GM23338 (cell line): ENCODE measurements around the gene HIF1AN. TPM values are rescaled to one million over a fixed set of nuclear protein-coding genes. Genes with fewer than 3 reads are reported as not detected.

Experiments used
- ATAC-seq: fragments of 200-7000 bp; cut with Tn5 transposase; 3 replicates; pipeline ENCODE4 v1.9.1; 2020
- DNase-seq: peaks from one replicate; pipeline ENCODE4 v3.0.0-alpha.2; 2015; ENCODE audit warnings: low spot score
- H2AFZ ChIP-seq: fragments of 200-600 bp; sonication (generic); 2 replicates; pipeline ENCODE4 v1.8.0; 2016; ENCODE audit warnings: antibody characterized with exemption, mild to moderate bottlenecking, moderate library complexity
- H3F3A ChIP-seq: fragments of 200-600 bp; sonication (generic); replicated peaks from 2 replicates; pipeline ENCODE4 v1.8.0; 2017; ENCODE audit warnings: antibody characterized with exemption, mixed run types, low read depth
- H3K27ac ChIP-seq: fragments of 200-600 bp; sonication (generic); 2 replicates; pipeline ENCODE4 v1.6.1; 2016; ENCODE audit warnings: low read depth
- H3K27me3 ChIP-seq: fragments of 200-600 bp; sonication (generic); 2 replicates; pipeline ENCODE4 v1.8.0; 2016; ENCODE audit warnings: mild to moderate bottlenecking, mixed run types, moderate library complexity; ENCODE audit not compliant: insufficient read depth
- H3K36me3 ChIP-seq: fragments of 200-600 bp; sonication (generic); 2 replicates; pipeline ENCODE4 v1.8.0; 2016; ENCODE audit warnings: mild to moderate bottlenecking; ENCODE audit not compliant: insufficient read depth
- H3K4me1 ChIP-seq: fragments of 200-600 bp; sonication (generic); 2 replicates; pipeline ENCODE4 v1.8.0; 2016; ENCODE audit warnings: mild to moderate bottlenecking, moderate library complexity; ENCODE audit not compliant: insufficient read depth
- H3K4me2 ChIP-seq: fragments of 200-600 bp; sonication (generic); 2 replicates; pipeline ENCODE4 v1.7.1; 2017; ENCODE audit warnings: mixed run types
- H3K4me3 ChIP-seq: fragments of 200-600 bp; sonication (generic); 2 replicates; pipeline ENCODE4 v1.6.1; 2016; ENCODE audit warnings: mixed run types
- H3K79me2 ChIP-seq: fragments of 200-600 bp; sonication (generic); replicated peaks from 2 replicates; pipeline ENCODE4 v1.8.0; 2017; ENCODE audit warnings: mild to moderate bottlenecking; ENCODE audit not compliant: insufficient read depth
- H3K9me2 ChIP-seq: fragments of 200-600 bp; sonication (generic); 2 replicates; pipeline ENCODE4 v1.8.0; 2017; ENCODE audit not compliant: insufficient read depth
- H4K20me1 ChIP-seq: fragments of 200-600 bp; sonication (generic); replicated peaks from 2 replicates; pipeline ENCODE4 v1.8.0; 2017; ENCODE audit warnings: mild to moderate bottlenecking; ENCODE audit not compliant: insufficient read depth
- H3K27ac Mint-ChIP-seq: 2 replicates; pipeline ENCODE4 v1.8.0; 2020; ENCODE audit warnings: inconsistent platforms, mild to moderate bottlenecking, moderate library complexity, mixed read lengths
- H3K27me3 Mint-ChIP-seq: 3 replicates; pipeline ENCODE4 v1.8.0; 2022; ENCODE audit warnings: low read depth, mild to moderate bottlenecking, moderate library complexity, mixed read lengths, inconsistent platforms; ENCODE audit not compliant: insufficient read depth, poor library complexity
- H3K36me3 Mint-ChIP-seq: 3 replicates; pipeline ENCODE4 v1.8.0; 2021; ENCODE audit warnings: low read depth, mild to moderate bottlenecking, inconsistent platforms, moderate library complexity, mixed read lengths
- H3K4me1 Mint-ChIP-seq: 3 replicates; pipeline ENCODE4 v1.8.0; 2020; ENCODE audit warnings: mild to moderate bottlenecking, inconsistent platforms, mixed read lengths
- H3K4me3 Mint-ChIP-seq: 3 replicates; pipeline ENCODE4 v1.8.0; 2021; ENCODE audit warnings: moderate library complexity, mild to moderate bottlenecking, inconsistent platforms, mixed read lengths
- H3K9me3 Mint-ChIP-seq: 3 replicates; pipeline ENCODE4 v1.8.0; 2020; ENCODE audit warnings: moderate library complexity, mild to moderate bottlenecking, inconsistent platforms, mixed read lengths
- CREB1 ChIP-seq: fragments of 250-450 bp; sonication (Bioruptor Pico); IDR thresholded peaks from 2 replicates; pipeline ENCODE4 v1.5.0; 2020; ENCODE audit warnings: low read depth, mild to moderate bottlenecking, moderate library complexity
- ETS1 ChIP-seq: IDR thresholded peaks from 2 replicates; pipeline ENCODE4 v1.6.1; 2016; ENCODE audit warnings: antibody characterized with exemption
- EZH2 ChIP-seq: fragments of 200-600 bp; sonication (generic); IDR thresholded peaks from one replicate; pipeline ENCODE4 v1.8.0; 2017; ENCODE audit warnings: antibody characterized with exemption, mild to moderate bottlenecking, low read depth; ENCODE audit not compliant: unreplicated experiment
- EZH2phosphoT487 ChIP-seq: fragments of 200-600 bp; sonication (generic); IDR thresholded peaks from one replicate; pipeline ENCODE4 v1.8.1; 2018; ENCODE audit warnings: antibody characterized with exemption; ENCODE audit not compliant: unreplicated experiment
- JUNB ChIP-seq: IDR thresholded peaks from one replicate; pipeline ENCODE4 v1.6.1; 2016; ENCODE audit warnings: antibody characterized with exemption; ENCODE audit not compliant: unreplicated experiment
- NANOG ChIP-seq: IDR thresholded peaks from 2 replicates; pipeline ENCODE4 v1.6.1; 2016; ENCODE audit warnings: antibody characterized with exemption, borderline replicate concordance
- POLR2AphosphoS5 ChIP-seq: IDR thresholded peaks from 2 replicates; pipeline ENCODE4 v1.6.1; 2016; ENCODE audit warnings: antibody characterized with exemption, low read depth
- STAT1 ChIP-seq: IDR thresholded peaks from one replicate; pipeline ENCODE4 v1.6.1; 2016; ENCODE audit warnings: antibody characterized with exemption; ENCODE audit not compliant: unreplicated experiment
- ZNF114 ChIP-seq: fragments of 250-450 bp; sonication (Bioruptor Pico); IDR thresholded peaks from 2 replicates; pipeline ENCODE4 v1.5.0; 2020; ENCODE audit warnings: mild to moderate bottlenecking, moderate library complexity
- ZNF331 ChIP-seq: fragments of 250-450 bp; sonication (Bioruptor Pico); IDR thresholded peaks from 2 replicates; pipeline ENCODE4 v1.5.0; 2020; ENCODE audit warnings: low read depth, mild to moderate bottlenecking, moderate library complexity
- polyA plus RNA-seq: library from polyadenylated mRNA; unstranded; fragments of >200 nt; fragmentation: Nextera tagmentation; extraction: Ambion mirVana; gene quantifications from 2 replicates; pipeline ENCODE4 v1.2.1, GENCODE V29; 2016
- total RNA-seq: library from RNA; depleted of rRNA; stranded (reverse); fragments of >200 nt; shearing (Covaris generic); gene quantifications from 2 replicates; pipeline ENCODE4 v1.2.3, GENCODE V29; 2014
- TF ChIP-seq, protein P1 (sequence below): IDR thresholded peaks from one replicate; pipeline ENCODE4 v1.6.1; 2018; ENCODE audit warnings: antibody characterized with exemption; ENCODE audit not compliant: unreplicated experiment

Gene HIF1AN
- total and polyA plus RNA-seq, 2 experiments from 2014 or later, result 9.9 to 26.3 TPM

DNA sequence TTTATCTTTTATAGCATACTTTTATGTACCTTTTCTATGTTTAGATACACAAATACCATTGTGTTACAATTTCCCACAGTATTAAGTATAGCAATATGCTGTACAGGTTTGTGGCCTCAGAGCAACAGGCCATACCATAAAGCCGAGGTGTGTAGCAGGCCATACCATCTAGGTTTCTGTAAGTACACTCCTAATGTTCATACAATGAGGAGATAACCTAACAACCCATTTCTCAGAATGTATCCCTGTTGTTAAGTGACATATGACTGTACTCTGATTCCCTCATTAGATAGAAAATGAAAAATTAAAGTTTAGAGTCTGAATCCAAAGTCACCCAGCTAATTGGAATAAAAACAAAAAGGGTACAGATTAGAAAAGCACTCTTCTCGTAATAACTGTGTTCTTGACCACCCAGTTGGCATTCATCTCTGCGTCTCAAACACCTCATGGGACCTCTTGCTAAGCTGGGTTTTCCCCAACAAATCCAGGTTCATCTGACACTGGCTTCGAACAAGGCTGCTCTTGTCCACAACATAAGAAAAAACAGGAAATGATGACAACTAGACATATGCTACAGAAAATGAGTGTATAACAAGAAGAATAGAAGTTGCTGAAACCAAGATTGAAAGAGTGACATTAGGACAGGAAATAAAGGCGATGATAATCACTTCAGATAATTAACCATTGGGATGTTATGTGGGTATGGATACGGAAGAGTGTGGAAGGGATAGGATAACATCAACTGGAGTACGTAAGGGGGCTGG, 7.4 kb upstream of the HIF1AN start:
- H3K36me3 ChIP-seq, result peaks cover 10% of the 10 kb centered on the region; the same call in 1 of the 2 replicates
- no peak for ATAC-seq
- peak overlapping the region; percentile 96 for H3K4me2 ChIP-seq
- H3K79me2 ChIP-seq, result peaks cover 18% of the 10 kb centered on the region
- no peaks in the 10 kb centered on the region for H3K9me2 ChIP-seq
- no peak for DNase-seq
- Mint-ChIP-seq H3K9me3 (no peaks in the 10 kb centered on the region), H3K36me3 (peaks cover 30% of the 10 kb centered on the region), H3K27me3 (peaks cover 2% of the 10 kb centered on the region), H3K4me1 (peaks cover 10% of the 10 kb centered on the region), H3K4me3 (peak overlapping the region; percentile 99), H3K27ac (no peak overlapping the region)
- H4K20me1 ChIP-seq, result peaks cover 5% of the 10 kb centered on the region; the same call in 1 of the 2 replicates
- peaks cover 11% of the 10 kb centered on the region for H3K4me1 ChIP-seq
- H3F3A ChIP-seq, result no peaks in the 10 kb centered on the region
- H2AFZ ChIP-seq, result no peak overlapping the region
- no peaks in the 10 kb centered on the region for H3K27me3 ChIP-seq
- TF ChIP-seq CREB1 (CRISPR knock-in tag) (no peak), ZNF331 (CRISPR knock-in tag) (no peak), POLR2AphosphoS5 (no peak), JUNB (no peak), EZH2 (no peak)
- TF ChIP-seq, protein P1, sequence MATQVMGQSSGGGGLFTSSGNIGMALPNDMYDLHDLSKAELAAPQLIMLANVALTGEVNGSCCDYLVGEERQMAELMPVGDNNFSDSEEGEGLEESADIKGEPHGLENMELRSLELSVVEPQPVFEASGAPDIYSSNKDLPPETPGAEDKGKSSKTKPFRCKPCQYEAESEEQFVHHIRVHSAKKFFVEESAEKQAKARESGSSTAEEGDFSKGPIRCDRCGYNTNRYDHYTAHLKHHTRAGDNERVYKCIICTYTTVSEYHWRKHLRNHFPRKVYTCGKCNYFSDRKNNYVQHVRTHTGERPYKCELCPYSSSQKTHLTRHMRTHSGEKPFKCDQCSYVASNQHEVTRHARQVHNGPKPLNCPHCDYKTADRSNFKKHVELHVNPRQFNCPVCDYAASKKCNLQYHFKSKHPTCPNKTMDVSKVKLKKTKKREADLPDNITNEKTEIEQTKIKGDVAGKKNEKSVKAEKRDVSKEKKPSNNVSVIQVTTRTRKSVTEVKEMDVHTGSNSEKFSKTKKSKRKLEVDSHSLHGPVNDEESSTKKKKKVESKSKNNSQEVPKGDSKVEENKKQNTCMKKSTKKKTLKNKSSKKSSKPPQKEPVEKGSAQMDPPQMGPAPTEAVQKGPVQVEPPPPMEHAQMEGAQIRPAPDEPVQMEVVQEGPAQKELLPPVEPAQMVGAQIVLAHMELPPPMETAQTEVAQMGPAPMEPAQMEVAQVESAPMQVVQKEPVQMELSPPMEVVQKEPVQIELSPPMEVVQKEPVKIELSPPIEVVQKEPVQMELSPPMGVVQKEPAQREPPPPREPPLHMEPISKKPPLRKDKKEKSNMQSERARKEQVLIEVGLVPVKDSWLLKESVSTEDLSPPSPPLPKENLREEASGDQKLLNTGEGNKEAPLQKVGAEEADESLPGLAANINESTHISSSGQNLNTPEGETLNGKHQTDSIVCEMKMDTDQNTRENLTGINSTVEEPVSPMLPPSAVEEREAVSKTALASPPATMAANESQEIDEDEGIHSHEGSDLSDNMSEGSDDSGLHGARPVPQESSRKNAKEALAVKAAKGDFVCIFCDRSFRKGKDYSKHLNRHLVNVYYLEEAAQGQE, result no peak
- H3K27ac ChIP-seq, result no peak overlapping the region
- H3K4me3 ChIP-seq, result peak overlapping the region; percentile 92

DNA sequence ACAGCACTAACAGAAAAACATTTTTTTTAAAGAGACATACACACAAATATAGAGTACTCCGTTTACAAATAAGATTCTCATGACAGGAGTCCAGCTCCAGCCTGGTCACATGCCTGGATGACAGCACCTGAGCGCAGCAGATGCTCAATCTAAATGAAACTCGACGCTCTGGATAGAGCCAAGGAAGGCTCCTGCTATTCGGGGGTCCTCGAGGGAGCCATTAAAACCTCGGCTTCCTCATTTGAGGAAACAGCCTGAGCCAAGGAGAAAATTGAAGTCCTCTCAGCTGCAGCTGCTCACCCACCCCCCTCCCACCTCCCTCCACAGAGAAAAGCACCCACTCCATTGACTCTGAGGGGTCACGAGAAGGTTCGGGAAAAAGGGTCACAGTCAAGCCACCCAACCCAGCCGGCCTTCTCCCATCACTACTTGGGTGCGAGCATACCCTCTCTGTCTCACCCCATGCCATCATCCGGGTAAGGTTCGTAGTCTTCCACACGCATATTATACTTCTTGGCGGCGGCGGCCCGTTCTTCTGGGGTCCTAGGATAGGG, 6.7 kb upstream of the HIF1AN start:
- peak; percentile 9 for ATAC-seq
- H3K4me1 ChIP-seq, result peaks cover 11% of the 10 kb centered on the region
- peaks cover 10% of the 10 kb centered on the region; the same call in 1 of the 2 replicates for H3K36me3 ChIP-seq
- TF ChIP-seq POLR2AphosphoS5 (no peak), ZNF114 (CRISPR knock-in tag) (no peak), EZH2 (no peak), ETS1 (no peak), ZNF331 (CRISPR knock-in tag) (no peak), EZH2phosphoT487 (no peak), CREB1 (CRISPR knock-in tag) (no peak), STAT1 (no peak), JUNB (no peak), NANOG (no peak)
- TF ChIP-seq, protein P1, result no peak
- no peaks in the 10 kb centered on the region for H3K9me2 ChIP-seq
- Mint-ChIP-seq H3K27me3 (peaks cover 2% of the 10 kb centered on the region), H3K36me3 (peaks cover 26% of the 10 kb centered on the region), H3K4me1 (peaks cover 10% of the 10 kb centered on the region), H3K27ac (peak overlapping the region; percentile 97), H3K4me3 (peak overlapping the region; percentile 99), H3K9me3 (no peaks in the 10 kb centered on the region)
- H4K20me1 ChIP-seq, result peaks cover 5% of the 10 kb centered on the region; the same call in 1 of the 2 replicates
- H3K4me2 ChIP-seq, result peak overlapping the region; percentile 96
- peak overlapping the region; percentile 96 for H2AFZ ChIP-seq
- no peaks in the 10 kb centered on the region for H3K27me3 ChIP-seq
- no peak overlapping the region for H3K27ac ChIP-seq
- no peaks in the 10 kb centered on the region for H3F3A ChIP-seq
- peak overlapping the region; percentile 92 for H3K4me3 ChIP-seq
- H3K79me2 ChIP-seq, result peaks cover 18% of the 10 kb centered on the region
- peak; percentile 30 for DNase-seq
